Thymus (tissue), 11 donors: ENCODE measurements around the gene ICOS. TPM values are rescaled to one million over a fixed set of nuclear protein-coding genes. Genes with fewer than 3 reads are reported as not detected.
A peak's percentile ranks its signal among the peaks of the same experiment; 100 is the strongest.

ENCODE experiments used
- DNase-seq, 9 donors: peaks; one replicate each; pipeline ENCODE4 v3.0.0-alpha.2; 2013; ENCODE audit warnings: low spot score in 9 of 9, low read depth in 6 of 9, missing footprints in 1 of 9
- H3K27ac ChIP-seq, 2 donors: one replicate each; pipeline ENCODE4 v1.5.1; 2013; ENCODE audit warnings: control low read depth in 1 of 2, low read depth in 1 of 2, low read length in 1 of 2, mild to moderate bottlenecking in 1 of 2, moderate library complexity in 1 of 2
- H3K27me3 ChIP-seq, 2 donors: one replicate each; pipeline ENCODE4 v1.5.1; 2013; ENCODE audit warnings: low read length in 1 of 2; ENCODE audit not compliant: control insufficient read depth in 2 of 2, insufficient read depth in 1 of 2
- H3K36me3 ChIP-seq, 2 donors: one replicate each; pipeline ENCODE4 v1.5.1; 2013; ENCODE audit warnings: low read length in 1 of 2, mild to moderate bottlenecking in 1 of 2, moderate library complexity in 1 of 2; ENCODE audit not compliant: control insufficient read depth in 2 of 2, insufficient read depth in 2 of 2
- H3K4me1 ChIP-seq, 2 donors: one replicate each; pipeline ENCODE4 v1.5.1; 2013; ENCODE audit warnings: low read length in 2 of 2; ENCODE audit not compliant: control insufficient read depth in 2 of 2, insufficient read depth in 2 of 2
- H3K4me3 ChIP-seq, 2 donors: one replicate each; pipeline ENCODE4 v1.5.1; 2013; ENCODE audit warnings: low read length in 2 of 2, control low read depth in 1 of 2, mild to moderate bottlenecking in 1 of 2
- H3K9me3 ChIP-seq, 2 donors: one replicate each; pipeline ENCODE4 v1.5.1; 2013; ENCODE audit warnings: low read length in 1 of 2, mild to moderate bottlenecking in 1 of 2; ENCODE audit not compliant: control insufficient read depth in 2 of 2, insufficient read depth in 1 of 2
- WGBS: extraction: QIAGEN DNeasy Blood & Tissue Kit; methylation state at CpG from one replicate; pipeline ENCODE4 v1.1.7; 2013; 5-methylcytosine and 5-hydroxymethylcytosine counted together
- polyA plus RNA-seq: library from polyadenylated mRNA; stranded (reverse); fragments of 200-250 nt; gene quantifications from one replicate; pipeline ENCODE4 v1.2.3, GENCODE V29; 2013
- total RNA-seq: library from RNA; stranded (reverse); fragments of 120-200 nt; gene quantifications from one replicate; pipeline ENCODE4 v1.2.4, GENCODE V29; 2013
- donor health status: healthy.

Gene ICOS
- total and polyA plus RNA-seq, 2 donors: 16.9 to 67.8 TPM

- 95% methylated on average over 4 of the region's 4 CpGs for WGBS
- no peak for DNase-seq
- H3K4me3 ChIP-seq: no peak overlapping the region
- peaks cover 3 to 6% of the 10 kb centered on the region in 2 donors for H3K4me1 ChIP-seq
- H3K27ac ChIP-seq: no peak overlapping the region
- no peaks in the 10 kb centered on the region for H3K36me3 ChIP-seq
- no peaks in the 10 kb centered on the region for H3K27me3 ChIP-seq
- no peaks in the 10 kb centered on the region for H3K9me3 ChIP-seq
Measured at GRCh38 chr2:203993011-203993410, 56.4 kb downstream of the ICOS start.

DNA sequence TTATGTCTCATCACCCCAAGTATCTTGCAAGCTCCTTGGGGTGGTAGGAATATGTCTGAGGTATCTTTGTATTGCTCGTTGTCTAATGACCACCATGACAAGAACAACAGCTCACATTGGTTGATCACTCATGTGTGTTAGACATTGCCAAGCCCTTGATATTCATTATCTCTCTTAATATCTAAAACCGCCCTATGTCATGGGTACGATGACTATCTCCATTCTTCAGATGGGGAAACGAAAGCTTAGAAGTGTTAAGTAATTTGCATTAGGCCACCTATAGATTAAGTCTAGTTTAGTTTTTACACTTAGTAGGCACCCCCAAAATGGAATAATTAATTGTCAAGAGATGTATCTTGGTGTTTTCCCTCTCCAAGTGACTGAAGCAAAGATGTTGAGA is 57.0 kb downstream of the ICOS start:
- 96% methylated on average over 4 of the region's 4 CpGs for WGBS
- no peak overlapping the region for H3K4me3 ChIP-seq
- H3K27me3 ChIP-seq: no peaks in the 10 kb centered on the region
- peaks cover 0 to 4% of the 10 kb centered on the region in 2 donors for H3K4me1 ChIP-seq
- no peak overlapping the region for H3K27ac ChIP-seq
- no peak for DNase-seq
- no peaks in the 10 kb centered on the region for H3K9me3 ChIP-seq
- H3K36me3 ChIP-seq: no peaks in the 10 kb centered on the region

DNA sequence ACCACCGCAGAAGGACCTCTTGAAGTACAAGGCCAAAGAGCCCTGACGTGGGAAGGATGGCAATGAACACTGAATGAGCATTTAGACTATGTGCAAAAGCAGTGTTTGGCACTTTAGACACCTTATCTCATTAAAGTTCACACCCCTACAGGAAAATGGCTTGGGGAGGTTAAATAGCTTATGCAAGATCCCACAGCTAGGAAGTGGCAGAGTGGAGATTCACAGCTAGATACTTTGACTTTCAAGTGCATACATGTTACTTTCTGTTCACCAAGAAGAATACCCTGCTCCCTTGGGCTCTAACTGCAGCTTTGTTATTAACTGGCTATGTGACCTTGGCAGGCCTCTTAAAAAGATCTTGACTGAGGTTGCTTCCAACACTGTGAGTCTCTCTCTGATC is 58.2 kb downstream of the ICOS start:
- H3K27ac ChIP-seq: no peak overlapping the region
- 98% methylated on average over 2 of the region's 2 CpGs for WGBS
- DNase-seq: no peak

GRCh38 chr2:203996692-203997091 is 60.1 kb downstream of the ICOS start:
- Histone ChIP-seq H3K27ac (no peak overlapping the region), H3K27me3 (no peaks in the 10 kb centered on the region), H3K9me3 (no peaks in the 10 kb centered on the region), H3K4me1 (peaks cover 3 to 10% of the 10 kb centered on the region in 2 donors), H3K36me3 (no peaks in the 10 kb centered on the region), H3K4me3 (no peak overlapping the region)
- no peak for DNase-seq
- 95% methylated on average over 5 of the region's 5 CpGs for WGBS

More for the DNA sequence above, 58.2 kb downstream of the ICOS start:
- H3K4me1 ChIP-seq: peaks cover 0 to 1% of the 10 kb centered on the region in 2 donors
- H3K4me3 ChIP-seq: no peak overlapping the region
- no peaks in the 10 kb centered on the region for H3K9me3 ChIP-seq
- no peaks in the 10 kb centered on the region for H3K27me3 ChIP-seq
- H3K36me3 ChIP-seq: no peaks in the 10 kb centered on the region

- no peaks in the 10 kb centered on the region for H3K36me3 ChIP-seq
- DNase-seq: no peak
- H3K27ac ChIP-seq: no peak overlapping the region
- no peaks in the 10 kb centered on the region for H3K27me3 ChIP-seq
- H3K4me3 ChIP-seq: no peak overlapping the region
- H3K4me1 ChIP-seq: peaks cover 3 to 10% of the 10 kb centered on the region in 2 donors
- 87% methylated on average over 1 of the region's 1 CpG for WGBS
- no peaks in the 10 kb centered on the region for H3K9me3 ChIP-seq
Measured at GRCh38 chr2:203997481-203997880, 60.9 kb downstream of the ICOS start.

- H3K27ac ChIP-seq: no peak overlapping the region
- no peak overlapping the region for H3K4me3 ChIP-seq
- H3K27me3 ChIP-seq: no peaks in the 10 kb centered on the region
- no peaks in the 10 kb centered on the region for H3K9me3 ChIP-seq
- DNase-seq: no peak
- peaks cover 3 to 10% of the 10 kb centered on the region in 2 donors for H3K4me1 ChIP-seq
- 94% methylated on average over 6 of the region's 6 CpGs for WGBS
- H3K36me3 ChIP-seq: no peaks in the 10 kb centered on the region
Measured at GRCh38 chr2:203997980-203998809, 61.6 kb downstream of the ICOS start.

DNA sequence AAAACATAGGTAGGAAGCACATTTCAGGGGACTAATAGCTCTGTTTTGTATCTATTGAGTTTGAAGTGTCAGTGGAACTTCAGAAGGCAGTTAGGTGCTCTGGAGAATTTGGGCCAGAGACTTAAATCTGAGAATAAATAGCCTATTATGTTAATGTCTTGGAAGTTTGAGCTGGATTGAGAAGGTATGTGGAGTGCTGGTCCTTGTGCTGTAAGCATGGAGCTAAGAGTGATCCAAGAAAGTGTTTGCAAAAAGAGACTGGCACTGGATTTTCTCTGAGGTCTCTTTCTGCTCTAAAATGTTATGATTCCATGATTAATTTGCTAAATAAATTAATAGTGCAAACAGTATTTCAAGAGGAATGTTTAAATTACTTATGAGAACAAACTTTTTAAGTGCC is 63.3 kb downstream of the ICOS start:
- no peaks in the 10 kb centered on the region for H3K36me3 ChIP-seq
- no peak for DNase-seq
- no peak overlapping the region for H3K27ac ChIP-seq
- no peak overlapping the region for H3K4me3 ChIP-seq
- peaks cover 3 to 10% of the 10 kb centered on the region in 2 donors for H3K4me1 ChIP-seq
- no peaks in the 10 kb centered on the region for H3K9me3 ChIP-seq
- H3K27me3 ChIP-seq: no peaks in the 10 kb centered on the region

GRCh38 chr2:204000446-204000845 is 63.9 kb downstream of the ICOS start:
- Histone ChIP-seq H3K4me1 (peaks cover 3 to 10% of the 10 kb centered on the region in 2 donors), H3K36me3 (no peaks in the 10 kb centered on the region), H3K27ac (no peak overlapping the region)

DNA sequence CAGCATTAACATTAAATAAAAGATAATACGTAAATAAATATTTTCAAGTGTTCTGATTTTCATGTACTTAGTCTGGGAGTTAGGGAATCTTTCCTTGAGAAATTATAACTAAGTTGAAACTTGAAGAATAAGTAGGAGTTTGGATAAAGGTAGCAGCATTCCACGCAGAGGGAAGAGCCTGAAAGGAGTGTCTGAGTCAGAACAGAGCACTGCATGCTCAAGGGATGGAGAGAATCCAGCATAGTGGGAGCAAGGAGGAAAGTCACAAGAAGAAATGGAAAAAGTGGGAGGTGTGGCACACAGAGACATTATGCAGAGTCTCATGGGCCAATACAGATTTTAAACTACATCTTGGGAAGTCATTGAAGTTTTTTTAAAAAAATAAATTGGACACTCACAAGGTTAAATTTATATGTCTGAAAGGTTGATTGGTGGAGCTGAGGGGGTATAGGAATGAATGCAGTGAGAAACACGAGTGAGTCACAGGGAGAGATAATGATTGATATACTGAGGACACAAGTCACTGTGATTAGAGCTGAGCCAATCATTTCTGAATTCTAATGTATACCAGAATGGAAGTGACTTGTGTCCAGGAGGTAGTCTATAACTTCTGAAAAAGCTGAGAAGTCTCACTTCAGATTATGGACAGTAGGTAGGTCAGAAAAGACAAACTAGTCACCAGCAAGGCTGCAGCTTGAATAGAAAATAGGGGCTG is 66.9 kb downstream of the ICOS start:
- H3K4me1 ChIP-seq: peaks cover 3 to 10% of the 10 kb centered on the region in 2 donors
- H3K9me3 ChIP-seq: no peaks in the 10 kb centered on the region
- H3K36me3 ChIP-seq: no peaks in the 10 kb centered on the region
- no peaks in the 10 kb centered on the region for H3K27me3 ChIP-seq
- H3K27ac ChIP-seq: no peak overlapping the region
- no peak for DNase-seq
- no peak overlapping the region for H3K4me3 ChIP-seq
- WGBS: 96% methylated on average over 3 of the region's 3 CpGs

More at GRCh38 chr2:204000446-204000845, 63.9 kb downstream of the ICOS start:
- no peaks in the 10 kb centered on the region for H3K27me3 ChIP-seq
- no peak overlapping the region for H3K4me3 ChIP-seq
- H3K9me3 ChIP-seq: no peaks in the 10 kb centered on the region
- peak in 1 of 9 donors; percentile 57 for DNase-seq
